MM.1S (cell line): Measurements from ENCODE around the gene BIRC5.

Experiments used
- DNase-seq: peaks from one replicate; pipeline ENCODE4 v3.0.0-alpha.2; 2015
- H2AFZ ChIP-seq: fragments of 300-600 bp; sonication (generic); 2 replicates; pipeline ENCODE4 v1.6.0; 2016; ENCODE audit warnings: antibody characterized with exemption, low read length
- H3F3A ChIP-seq: fragments of 300-600 bp; sonication (generic); 2 replicates; pipeline ENCODE4 v1.6.1; 2016; ENCODE audit warnings: mild to moderate bottlenecking, antibody characterized with exemption, low read length, moderate library complexity, mixed read lengths; ENCODE audit not compliant: insufficient read depth
- H3K27ac ChIP-seq: fragments of 300-600 bp; sonication (generic); 2 replicates; pipeline ENCODE4 v1.5.1; 2016; ENCODE audit warnings: mild to moderate bottlenecking, low read length
- H3K27me3 ChIP-seq: fragments of 300-600 bp; sonication (generic); replicated peaks from 2 replicates; pipeline ENCODE4 v1.6.0; 2016; ENCODE audit warnings: low read length; ENCODE audit not compliant: insufficient read depth
- H3K36me3 ChIP-seq: fragments of 300-600 bp; sonication (generic); replicated peaks from 2 replicates; pipeline ENCODE4 v1.6.1; 2016; ENCODE audit warnings: mild to moderate bottlenecking, low read length, mixed read lengths; ENCODE audit not compliant: insufficient read depth
- H3K4me1 ChIP-seq: fragments of 300-600 bp; sonication (generic); 2 replicates; pipeline ENCODE4 v1.6.1; 2016; ENCODE audit warnings: low read length, mixed read lengths
- H3K4me2 ChIP-seq: fragments of 300-600 bp; sonication (generic); 2 replicates; pipeline ENCODE4 v1.6.0; 2016; ENCODE audit warnings: low read depth, low read length
- H3K4me3 ChIP-seq: fragments of 300-600 bp; sonication (generic); 2 replicates; pipeline ENCODE4 v1.5.1; 2016; ENCODE audit warnings: low read length, mixed read lengths
- H3K79me2 ChIP-seq: fragments of 300-600 bp; sonication (generic); 2 replicates; pipeline ENCODE4 v1.6.1; 2016; ENCODE audit warnings: mixed run types, low read length, mixed read lengths
- H3K9ac ChIP-seq: fragments of 300-600 bp; sonication (generic); 2 replicates; pipeline ENCODE4 v1.6.1; 2016; ENCODE audit warnings: low read length, mixed read lengths
- H3K9me2 ChIP-seq: fragments of 300-600 bp; sonication (generic); replicated peaks from 2 replicates; pipeline ENCODE4 v1.6.1; 2016; ENCODE audit warnings: mild to moderate bottlenecking, low read length, mixed read lengths; ENCODE audit not compliant: insufficient read depth
- H3K9me3 ChIP-seq: fragments of 300-600 bp; sonication (generic); replicated peaks from 2 replicates; pipeline ENCODE4 v1.6.1; 2016; ENCODE audit warnings: mild to moderate bottlenecking, low read length, mixed read lengths; ENCODE audit not compliant: insufficient read depth
- H4K20me1 ChIP-seq: fragments of 300-600 bp; sonication (generic); 2 replicates; pipeline ENCODE4 v1.6.1; 2016; ENCODE audit warnings: mild to moderate bottlenecking, low read length, moderate library complexity, mixed read lengths; ENCODE audit not compliant: insufficient read depth
- EZH2 ChIP-seq: fragments of 300-600 bp; sonication (generic); optimal IDR thresholded peaks from 2 replicates; pipeline ENCODE3; 2017; ENCODE audit warnings: low read depth, mild to moderate bottlenecking, antibody characterized with exemption, low read length, mixed read lengths
- EZH2phosphoT487 ChIP-seq: fragments of 300-600 bp; sonication (generic); IDR thresholded peaks from 2 replicates; pipeline ENCODE4 v1.6.1; 2018; ENCODE audit warnings: antibody characterized with exemption, low read length
- TF ChIP-seq, protein P1 (sequence below): fragments of 300-600 bp; sonication (generic); IDR thresholded peaks from 2 replicates; pipeline ENCODE4 v1.5.1; 2016; ENCODE audit warnings: antibody characterized with exemption, low read length, mixed read lengths

The BIRC5 gene

DNA sequence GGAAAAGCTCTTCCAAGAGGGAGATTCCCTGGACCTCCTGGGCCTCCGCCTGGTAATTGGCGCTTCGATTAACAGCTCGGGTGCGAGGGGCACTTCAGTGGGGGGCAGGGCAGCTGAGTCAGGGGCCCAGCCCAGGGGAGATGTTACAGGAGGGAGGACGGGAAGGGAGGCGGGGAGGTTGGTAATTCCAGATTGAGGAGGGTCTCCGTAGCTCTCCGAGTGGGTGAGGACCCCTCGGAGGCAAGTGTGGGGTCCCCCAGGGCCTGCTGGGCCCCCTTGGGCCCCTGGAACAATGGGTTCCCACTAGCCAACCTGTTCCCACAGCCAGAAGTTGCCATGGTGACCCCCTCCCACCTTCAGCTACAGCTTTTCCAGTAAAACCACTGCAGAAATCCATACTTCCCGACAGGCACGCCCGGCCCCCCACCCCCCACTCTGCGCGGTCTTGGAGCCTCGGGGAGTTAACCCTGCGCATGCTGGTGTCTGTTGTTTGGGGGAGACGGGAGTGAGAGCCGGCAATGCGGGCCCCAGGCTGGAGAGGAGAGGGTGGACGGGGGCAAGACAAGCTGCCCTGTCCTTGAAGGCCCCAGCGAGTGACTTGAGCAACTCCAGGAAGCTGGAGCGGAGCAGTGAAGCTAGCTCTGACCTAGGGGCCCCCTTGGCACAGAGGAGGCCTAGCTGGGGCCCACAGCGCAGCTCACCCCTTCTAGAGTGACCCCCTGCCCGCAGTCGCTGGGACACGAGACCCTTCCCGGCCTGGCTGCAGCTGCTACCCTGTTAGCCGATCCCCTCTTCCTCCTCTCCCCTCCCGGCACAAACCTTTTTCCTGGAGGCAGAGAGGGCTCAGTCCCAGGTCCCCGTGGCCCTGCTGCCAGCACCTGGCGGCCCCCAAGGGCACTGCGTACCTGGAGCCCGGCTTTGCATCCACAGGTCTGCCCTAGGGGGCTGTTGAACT lies 55.2 kb downstream of the BIRC5 start:
- no peaks in the 10 kb centered on the region for H3K4me1 ChIP-seq
- H3K4me2 ChIP-seq: no peak overlapping the region
- no peak overlapping the region for H3K4me3 ChIP-seq
- DNase-seq: no peak
- H3K27ac ChIP-seq: no peak overlapping the region
- H3K9me2 ChIP-seq: no peaks in the 10 kb centered on the region
- no peaks in the 10 kb centered on the region for H4K20me1 ChIP-seq
- H2AFZ ChIP-seq: no peak overlapping the region
- H3K27me3 ChIP-seq: peaks cover 17% of the 10 kb centered on the region
- H3K79me2 ChIP-seq: no peaks in the 10 kb centered on the region
- no peaks in the 10 kb centered on the region for H3F3A ChIP-seq
- H3K36me3 ChIP-seq: no peaks in the 10 kb centered on the region
- no peaks in the 10 kb centered on the region for H3K9me3 ChIP-seq
- TF ChIP-seq EZH2 (no peak), EZH2phosphoT487 (no peak)
- TF ChIP-seq, protein P1, sequence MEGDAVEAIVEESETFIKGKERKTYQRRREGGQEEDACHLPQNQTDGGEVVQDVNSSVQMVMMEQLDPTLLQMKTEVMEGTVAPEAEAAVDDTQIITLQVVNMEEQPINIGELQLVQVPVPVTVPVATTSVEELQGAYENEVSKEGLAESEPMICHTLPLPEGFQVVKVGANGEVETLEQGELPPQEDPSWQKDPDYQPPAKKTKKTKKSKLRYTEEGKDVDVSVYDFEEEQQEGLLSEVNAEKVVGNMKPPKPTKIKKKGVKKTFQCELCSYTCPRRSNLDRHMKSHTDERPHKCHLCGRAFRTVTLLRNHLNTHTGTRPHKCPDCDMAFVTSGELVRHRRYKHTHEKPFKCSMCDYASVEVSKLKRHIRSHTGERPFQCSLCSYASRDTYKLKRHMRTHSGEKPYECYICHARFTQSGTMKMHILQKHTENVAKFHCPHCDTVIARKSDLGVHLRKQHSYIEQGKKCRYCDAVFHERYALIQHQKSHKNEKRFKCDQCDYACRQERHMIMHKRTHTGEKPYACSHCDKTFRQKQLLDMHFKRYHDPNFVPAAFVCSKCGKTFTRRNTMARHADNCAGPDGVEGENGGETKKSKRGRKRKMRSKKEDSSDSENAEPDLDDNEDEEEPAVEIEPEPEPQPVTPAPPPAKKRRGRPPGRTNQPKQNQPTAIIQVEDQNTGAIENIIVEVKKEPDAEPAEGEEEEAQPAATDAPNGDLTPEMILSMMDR: no peak
- no peak overlapping the region for H3K9ac ChIP-seq

DNA sequence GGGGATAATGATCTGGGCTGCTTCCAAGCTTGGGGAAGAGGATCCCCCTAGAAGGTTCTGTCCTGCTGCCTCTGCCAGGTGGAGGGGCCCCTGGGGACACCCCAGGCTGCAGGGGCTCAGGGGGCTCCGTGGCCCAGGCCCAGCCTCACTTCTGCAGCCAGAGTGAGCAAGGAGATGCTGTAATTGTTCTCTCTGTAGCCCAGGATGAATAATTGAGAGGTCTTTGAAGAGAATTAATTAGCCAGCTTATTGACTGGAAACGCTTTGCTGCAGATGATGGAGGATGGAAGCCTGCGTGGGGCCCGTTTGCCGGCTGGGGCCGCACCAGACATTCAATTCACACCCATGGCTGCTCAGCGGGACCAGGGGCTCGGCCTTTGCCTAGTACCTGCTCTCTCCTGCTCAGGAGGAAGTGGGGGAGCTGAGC lies 55.9 kb downstream of the BIRC5 start:
- H3K27ac ChIP-seq: no peak overlapping the region
- no peak for DNase-seq

GRCh38 chr17:78271419-78272170 lies 57.5 kb downstream of the BIRC5 start:
- H3K9ac ChIP-seq: no peak overlapping the region
- H3K4me1 ChIP-seq: peaks cover 12% of the 10 kb centered on the region
- H3K79me2 ChIP-seq: no peaks in the 10 kb centered on the region
- H3K27ac ChIP-seq: no peak overlapping the region
- H2AFZ ChIP-seq: no peak overlapping the region
- H3K4me2 ChIP-seq: no peak overlapping the region
- H3F3A ChIP-seq: peaks cover 12% of the 10 kb centered on the region
- H3K27me3 ChIP-seq: peaks cover 17% of the 10 kb centered on the region
- no peaks in the 10 kb centered on the region for H3K9me3 ChIP-seq
- TF ChIP-seq, protein P1: no peak
- TF ChIP-seq EZH2phosphoT487 (no peak), EZH2 (no peak)
- no peak overlapping the region for H3K4me3 ChIP-seq
- H4K20me1 ChIP-seq: no peaks in the 10 kb centered on the region
- no peaks in the 10 kb centered on the region for H3K9me2 ChIP-seq
- no peak for DNase-seq
- H3K36me3 ChIP-seq: no peaks in the 10 kb centered on the region

More for the DNA sequence above, 55.9 kb downstream of the BIRC5 start:
- Histone ChIP-seq H4K20me1 (no peaks in the 10 kb centered on the region), H3K4me2 (no peak overlapping the region), H3F3A (no peaks in the 10 kb centered on the region), H3K9me2 (no peaks in the 10 kb centered on the region), H2AFZ (no peak overlapping the region), H3K4me1 (no peaks in the 10 kb centered on the region), H3K79me2 (no peaks in the 10 kb centered on the region), H3K27me3 (peaks cover 17% of the 10 kb centered on the region), H3K9ac (no peak overlapping the region), H3K36me3 (no peaks in the 10 kb centered on the region), H3K9me3 (no peaks in the 10 kb centered on the region), H3K4me3 (no peak overlapping the region)
- TF ChIP-seq EZH2 (no peak), EZH2phosphoT487 (no peak)
- TF ChIP-seq, protein P1: no peak
